Fibroblast of lung (primary cell): ENCODE results near the gene CDRT4. TPM values are rescaled to one million over a fixed set of nuclear protein-coding genes. Genes with fewer than 3 reads are reported as not detected.

ENCODE experiments used
- DNase-seq, 2 donors: peaks; one replicate each; pipeline versions ENCODE4 v3.0.0 to v3.0.0-alpha.2; 2010; ENCODE audit warnings: low read depth in 2 of 2
- H2AFZ ChIP-seq: 2 replicates; pipeline ENCODE4 v1.5.1; 2012; ENCODE audit warnings: low read length, control low read depth, inconsistent platforms
- H3K27ac ChIP-seq: 2 replicates; pipeline ENCODE4 v1.5.1; 2011; ENCODE audit warnings: low read length, control low read depth; ENCODE audit not compliant: insufficient read depth
- H3K27me3 ChIP-seq: 2 replicates; pipeline ENCODE4 v1.5.1; 2011; ENCODE audit warnings: mild to moderate bottlenecking, low read length; ENCODE audit not compliant: control insufficient read depth, insufficient read depth
- H3K36me3 ChIP-seq: 2 replicates; pipeline ENCODE4 v1.5.1; 2011; ENCODE audit warnings: low read length; ENCODE audit not compliant: control insufficient read depth, insufficient read depth
- H3K4me1 ChIP-seq: 2 replicates; pipeline ENCODE4 v1.5.1; 2011; ENCODE audit warnings: low read length; ENCODE audit not compliant: control insufficient read depth, insufficient read depth; ENCODE audit errors: extremely low read depth
- H3K4me2 ChIP-seq: 2 replicates; pipeline ENCODE4 v1.5.1; 2011; ENCODE audit warnings: low read length, control low read depth; ENCODE audit not compliant: insufficient read depth; ENCODE audit errors: extremely low read depth
- H3K4me3 ChIP-seq, 4 experiments: fragments of 200-600 bp in 1 of 4; sonication (generic) in 1 of 4; replicated peaks in 1 of 4; 2 replicates each; pipeline ENCODE4 v1.5.1; 2011 to 2016; ENCODE audit warnings: low read length in 4 of 4, low read depth in 3 of 4, mild to moderate bottlenecking in 3 of 4, control low read depth in 2 of 4, inconsistent platforms in 1 of 4, mixed read lengths in 1 of 4; ENCODE audit not compliant: insufficient read depth in 1 of 4; ENCODE audit errors: control extremely low read depth in 1 of 4
- H3K79me2 ChIP-seq: 2 replicates; pipeline ENCODE4 v1.5.1; 2012; ENCODE audit warnings: mild to moderate bottlenecking, low read length, inconsistent platforms; ENCODE audit not compliant: control insufficient read depth, insufficient read depth
- H3K9ac ChIP-seq: 2 replicates; pipeline ENCODE4 v1.5.1; 2011; ENCODE audit warnings: mild to moderate bottlenecking, low read length, control low read depth; ENCODE audit not compliant: insufficient read depth
- H3K9me3 ChIP-seq: 2 replicates; pipeline ENCODE4 v1.5.1; 2012; ENCODE audit warnings: low read depth, low read length; ENCODE audit not compliant: control insufficient read depth, insufficient read depth
- H4K20me1 ChIP-seq: 2 replicates; pipeline ENCODE4 v1.5.1; 2011; ENCODE audit warnings: low read length; ENCODE audit not compliant: control insufficient read depth, insufficient read depth; ENCODE audit errors: extremely low read depth
- EZH2 ChIP-seq: IDR thresholded peaks from 2 replicates; pipeline ENCODE4 v1.5.1; 2012; ENCODE audit warnings: low read length, control low read depth, mild to moderate bottlenecking; ENCODE audit errors: missing control alignments
- polyA plus RNA-seq, 2 donors: library from polyadenylated mRNA; depleted of rRNA in 1 of 2; stranded (reverse) in 1 of 2; unstranded in 1 of 2; fragments of >200 nt; gene quantifications; 2 replicates each; pipeline ENCODE4 v1.2.1, GENCODE V29; 2011 to 2012; ENCODE audit warnings: missing spikeins in 1 of 2
- total RNA-seq: library from RNA; depleted of rRNA; stranded (reverse); fragments of >200 nt; gene quantifications from 2 replicates; pipeline ENCODE4 v1.2.1, GENCODE V29; 2014
- TF ChIP-seq, protein P1 (sequence below), 2 donors: IDR thresholded peaks in 1 of 2; conservative IDR thresholded peaks in 1 of 2; 1 replicate in 1 of 2; 2 replicates in 1 of 2; pipeline ENCODE4 v1.5.1; 2011 to 2012; ENCODE audit warnings: low read length in 2 of 2, control low read depth in 1 of 2, inconsistent platforms in 1 of 2, low read depth in 1 of 2, mild to moderate bottlenecking in 1 of 2

The CDRT4 gene
- total and polyA plus RNA-seq, 2 donors (not counting 1 experiment from before 2014, with no cell fraction given), result 0.49 to 2.3 TPM

GRCh38 chr17:15424521-15424920, 42.9 kb downstream of the CDRT4 start:
- Histone ChIP-seq H3K27me3 (no peaks in the 10 kb centered on the region), H3K4me1 (no peaks in the 10 kb centered on the region), H3K36me3 (no peaks in the 10 kb centered on the region), H3K4me3 (no peak overlapping the region), H3K9ac (no peak overlapping the region), H3K79me2 (no peaks in the 10 kb centered on the region), H3K4me2 (no peak overlapping the region), H2AFZ (no peak overlapping the region), H3K9me3 (no peaks in the 10 kb centered on the region), H4K20me1 (no peaks in the 10 kb centered on the region), H3K27ac (no peak overlapping the region)
- DNase-seq, result no peak
- TF ChIP-seq EZH2, result no peak

DNA sequence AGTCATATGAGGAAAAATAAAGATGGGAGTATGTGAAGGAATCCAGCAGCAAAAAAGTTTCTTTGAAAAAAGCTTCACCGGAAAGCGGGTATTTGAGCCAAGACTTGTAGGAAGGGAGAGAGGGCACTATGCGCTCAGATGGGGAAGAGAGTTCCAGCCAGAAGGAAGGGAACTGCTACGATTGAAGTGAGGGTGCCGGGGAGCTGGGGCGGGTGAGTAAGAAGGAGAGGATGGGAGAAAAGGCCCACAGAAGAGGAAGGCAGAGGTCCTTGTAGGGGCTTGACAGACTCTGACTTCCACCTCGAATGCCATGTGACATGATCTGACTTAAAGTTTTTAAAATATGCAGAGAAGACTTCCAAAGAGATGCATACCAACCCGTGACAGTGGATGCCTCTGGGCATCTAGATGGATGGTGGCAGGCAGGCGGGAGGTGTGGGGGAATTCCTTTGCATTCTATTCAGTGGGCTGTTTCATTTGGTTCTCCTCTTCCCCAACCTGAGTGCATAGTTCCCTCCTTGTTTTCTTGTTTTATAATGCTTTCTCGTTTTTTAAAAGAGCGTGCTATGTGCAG, 44.9 kb downstream of the CDRT4 start:
- H3K27me3 ChIP-seq, result no peaks in the 10 kb centered on the region
- H3K4me3 ChIP-seq, result no peak overlapping the region
- no peaks in the 10 kb centered on the region for H3K36me3 ChIP-seq
- H3K9ac ChIP-seq, result no peak overlapping the region
- no peak overlapping the region for H3K27ac ChIP-seq
- H4K20me1 ChIP-seq, result no peaks in the 10 kb centered on the region
- H3K9me3 ChIP-seq, result no peaks in the 10 kb centered on the region
- no peak overlapping the region for H2AFZ ChIP-seq
- TF ChIP-seq EZH2, result no peak
- TF ChIP-seq, protein P1, sequence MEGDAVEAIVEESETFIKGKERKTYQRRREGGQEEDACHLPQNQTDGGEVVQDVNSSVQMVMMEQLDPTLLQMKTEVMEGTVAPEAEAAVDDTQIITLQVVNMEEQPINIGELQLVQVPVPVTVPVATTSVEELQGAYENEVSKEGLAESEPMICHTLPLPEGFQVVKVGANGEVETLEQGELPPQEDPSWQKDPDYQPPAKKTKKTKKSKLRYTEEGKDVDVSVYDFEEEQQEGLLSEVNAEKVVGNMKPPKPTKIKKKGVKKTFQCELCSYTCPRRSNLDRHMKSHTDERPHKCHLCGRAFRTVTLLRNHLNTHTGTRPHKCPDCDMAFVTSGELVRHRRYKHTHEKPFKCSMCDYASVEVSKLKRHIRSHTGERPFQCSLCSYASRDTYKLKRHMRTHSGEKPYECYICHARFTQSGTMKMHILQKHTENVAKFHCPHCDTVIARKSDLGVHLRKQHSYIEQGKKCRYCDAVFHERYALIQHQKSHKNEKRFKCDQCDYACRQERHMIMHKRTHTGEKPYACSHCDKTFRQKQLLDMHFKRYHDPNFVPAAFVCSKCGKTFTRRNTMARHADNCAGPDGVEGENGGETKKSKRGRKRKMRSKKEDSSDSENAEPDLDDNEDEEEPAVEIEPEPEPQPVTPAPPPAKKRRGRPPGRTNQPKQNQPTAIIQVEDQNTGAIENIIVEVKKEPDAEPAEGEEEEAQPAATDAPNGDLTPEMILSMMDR (conservative IDR thresholded peaks at IDR 0.05 in 1 of 2, IDR thresholded peaks at IDR 0.05 in 1 of 2; ENCODE audit: low read depth in 1 of 2, low read length in 2 of 2), result no peak
- H3K79me2 ChIP-seq, result no peaks in the 10 kb centered on the region
- no peaks in the 10 kb centered on the region for H3K4me1 ChIP-seq
- DNase-seq, result no peak
- H3K4me2 ChIP-seq, result no peak overlapping the region

DNA sequence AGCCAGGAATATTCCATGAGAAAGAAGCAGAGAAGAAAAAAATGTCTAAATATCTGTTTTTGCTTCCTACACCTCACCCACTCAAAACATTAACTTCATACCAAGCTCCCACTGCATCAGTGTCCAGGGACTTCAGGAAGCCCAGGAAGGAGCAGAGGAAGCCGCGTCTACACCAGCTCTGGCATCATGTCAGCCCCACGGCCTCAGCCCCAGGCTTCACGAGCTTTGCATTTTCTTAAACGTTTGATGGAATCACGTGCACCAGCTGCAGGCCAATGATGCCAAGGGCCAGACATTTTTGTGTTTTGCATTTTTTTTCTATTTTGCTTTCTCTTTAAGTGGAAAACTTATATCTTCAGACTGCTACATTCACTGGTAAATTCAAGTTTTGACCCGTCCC, 48.6 kb downstream of the CDRT4 start:
- H3K36me3 ChIP-seq, result no peaks in the 10 kb centered on the region
- H3K4me3 ChIP-seq, result no peak overlapping the region
- no peaks in the 10 kb centered on the region for H3K9me3 ChIP-seq
- no peak overlapping the region for H3K27ac ChIP-seq
- no peak overlapping the region for H3K9ac ChIP-seq
- TF ChIP-seq EZH2, result no peak
- TF ChIP-seq, protein P1 (conservative IDR thresholded peaks at IDR 0.05 in 1 of 2, IDR thresholded peaks at IDR 0.05 in 1 of 2; ENCODE audit: low read depth in 1 of 2, low read length in 2 of 2), result no peak
- no peaks in the 10 kb centered on the region for H4K20me1 ChIP-seq
- H3K4me1 ChIP-seq, result no peaks in the 10 kb centered on the region
- H3K79me2 ChIP-seq, result no peaks in the 10 kb centered on the region
- no peak overlapping the region for H3K4me2 ChIP-seq
- no peaks in the 10 kb centered on the region for H3K27me3 ChIP-seq
- no peak overlapping the region for H2AFZ ChIP-seq
- no peak for DNase-seq
